ENCODE measurements around the gene IMPDH1.
A peak's percentile ranks its signal among the peaks of the same experiment; 100 is the strongest.
"Not testable (repeated sequence)": the region's sequence is repeated elsewhere in the genome, so short reads cannot be mapped to it uniquely, and the experiment has no call there.

Gene IMPDH1

DNA sequence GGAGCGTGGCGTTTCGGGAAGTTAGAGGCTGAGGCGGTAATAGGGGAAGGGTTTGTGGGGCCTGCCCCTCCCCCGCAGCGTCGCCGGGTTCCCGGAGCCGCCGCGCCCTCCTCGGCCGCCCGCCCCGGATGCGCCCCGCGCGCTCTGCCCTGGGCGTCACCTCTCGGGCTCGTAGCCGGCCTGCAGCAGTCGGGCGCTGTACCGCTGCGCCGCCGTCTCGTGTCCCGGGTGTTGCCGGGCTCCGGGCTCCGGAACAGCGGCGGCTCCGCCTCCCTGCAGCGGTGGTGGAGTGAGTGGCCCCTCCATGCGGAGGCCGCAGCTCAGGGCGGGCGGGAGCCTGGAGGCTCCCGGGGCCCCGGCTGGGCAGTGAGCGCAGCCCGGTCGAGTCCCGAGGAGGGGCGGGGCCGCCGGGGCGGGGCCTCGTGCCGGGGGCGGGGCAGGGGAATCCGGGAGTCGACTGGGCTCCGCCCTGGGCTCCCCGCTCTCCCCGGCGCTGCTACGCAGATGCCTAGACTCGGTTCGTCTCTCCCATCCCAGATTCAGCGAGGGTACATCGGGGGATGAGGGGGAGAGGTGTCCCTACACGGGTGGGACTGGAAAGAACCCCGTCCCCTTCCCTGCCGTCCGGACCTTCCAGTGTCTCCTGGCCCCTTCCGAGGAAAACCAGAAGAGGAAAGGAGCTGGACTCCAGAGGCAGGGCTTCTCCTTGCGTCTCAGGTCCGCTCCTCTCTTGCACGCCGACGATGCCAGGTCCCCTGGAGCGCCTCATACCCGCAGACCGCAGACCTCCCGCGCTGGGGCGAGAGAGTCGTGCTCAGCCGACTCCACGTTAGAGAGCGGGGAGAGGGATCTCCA lies at the start of gene IMPDH1:
Gene IMPDH1 (minus strand): TSS at position 387 of the 855 bp plus-strand sequence. CDS start 81 bp downstream, at position 306.
- Histone ChIP-seq H3F3A (ENCODE audit: low read depth) (peaks cover 6% of the 10 kb centered on the region; the same call in 1 of the 2 replicates), H3K4me3 (ENCODE audit: low read length, poor library complexity, severe bottlenecking) (peak within 1 kb of the TSS; percentile 82), H3K9me3 (ENCODE audit: insufficient read depth, low read depth, low read length) (no peaks in the 10 kb centered on the region), H3K9me2 (replicated peaks; ENCODE audit: low read depth, low read length) (no peaks in the 10 kb centered on the region), H3K27me3 (ENCODE audit: insufficient read depth, low read length, poor library complexity, severe bottlenecking) (no peaks in the 10 kb centered on the region), H3K9ac (ENCODE audit: low read depth, low read length, poor library complexity, severe bottlenecking) (peak within 1 kb of the TSS; percentile 53), H4K20me1 (ENCODE audit: insufficient read depth, low read length, poor library complexity, severe bottlenecking) (no peaks in the 10 kb centered on the region), H3K4me1 (ENCODE audit: insufficient read depth, low read length, poor library complexity, severe bottlenecking) (peaks cover 29% of the 10 kb centered on the region), H3K36me3 (ENCODE audit: insufficient read depth, low read length) (no peaks in the 10 kb centered on the region), H3K4me2 (ENCODE audit: low read depth, low read length, poor library complexity, severe bottlenecking) (peak within 1 kb of the TSS; percentile 93), H3K79me2 (ENCODE audit: insufficient read depth, low read length) (peaks cover 6% of the 10 kb centered on the region), H2AFZ (ENCODE audit: low read length) (peak within 1 kb of the TSS; percentile 94)
- TF ChIP-seq CTCF (conservative IDR thresholded peaks at IDR 0.05; ENCODE audit: low read length) = no peak
- no peak for TF ChIP-seq EZH2phosphoT487 (IDR thresholded peaks at IDR 0.05; ENCODE audit: borderline replicate concordance)

DNA sequence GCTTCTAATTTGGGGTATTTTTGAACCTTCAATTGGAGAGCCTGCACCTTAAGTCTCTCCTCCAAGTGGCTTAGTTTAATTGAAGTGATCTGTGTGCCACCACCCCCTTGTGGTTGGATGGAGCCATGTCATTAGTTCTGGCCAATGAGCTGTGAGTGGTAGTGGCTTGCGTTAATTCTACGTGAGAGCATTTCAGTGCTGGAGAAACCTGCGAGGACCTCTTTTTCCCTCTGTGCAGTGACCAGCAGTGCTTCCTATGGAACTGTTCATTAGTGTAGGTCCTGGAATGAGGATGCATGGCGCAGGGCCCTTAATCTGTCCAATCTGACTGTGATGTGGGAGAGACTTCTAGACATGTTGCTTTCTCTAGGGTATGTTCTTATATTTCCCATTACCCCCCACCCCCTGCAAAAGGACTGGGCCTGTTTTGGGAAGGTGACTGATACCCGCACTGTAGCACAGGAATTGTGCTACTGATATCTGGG lies 49.7 kb upstream of the IMPDH1 start:
- Histone ChIP-seq H4K20me1 (ENCODE audit: insufficient read depth, low read length, poor library complexity, severe bottlenecking) (peaks cover 39% of the 10 kb centered on the region), H3K9me2 (replicated peaks; ENCODE audit: low read depth, low read length) (no peaks in the 10 kb centered on the region), H3K4me3 (ENCODE audit: low read length, poor library complexity, severe bottlenecking) (peak overlapping the region; percentile 87), H3K9ac (ENCODE audit: low read depth, low read length, poor library complexity, severe bottlenecking) (peak overlapping the region; percentile 94), H3F3A (ENCODE audit: low read depth) (no peaks in the 10 kb centered on the region), H3K4me1 (ENCODE audit: insufficient read depth, low read length, poor library complexity, severe bottlenecking) (peaks cover 45% of the 10 kb centered on the region), H3K36me3 (ENCODE audit: insufficient read depth, low read length) (no peaks in the 10 kb centered on the region), H2AFZ (ENCODE audit: low read length) (no peak overlapping the region), H3K4me2 (ENCODE audit: low read depth, low read length, poor library complexity, severe bottlenecking) (peak overlapping the region; percentile 80), H3K79me2 (ENCODE audit: insufficient read depth, low read length) (peaks cover 68% of the 10 kb centered on the region), H3K9me3 (ENCODE audit: insufficient read depth, low read depth, low read length) (no peaks in the 10 kb centered on the region), H3K27me3 (ENCODE audit: insufficient read depth, low read length, poor library complexity, severe bottlenecking) (no peaks in the 10 kb centered on the region)
- TF ChIP-seq EZH2phosphoT487 (IDR thresholded peaks at IDR 0.05; ENCODE audit: borderline replicate concordance) = no peak
- TF ChIP-seq CTCF (conservative IDR thresholded peaks at IDR 0.05; ENCODE audit: low read length) = peak; percentile 90

DNA sequence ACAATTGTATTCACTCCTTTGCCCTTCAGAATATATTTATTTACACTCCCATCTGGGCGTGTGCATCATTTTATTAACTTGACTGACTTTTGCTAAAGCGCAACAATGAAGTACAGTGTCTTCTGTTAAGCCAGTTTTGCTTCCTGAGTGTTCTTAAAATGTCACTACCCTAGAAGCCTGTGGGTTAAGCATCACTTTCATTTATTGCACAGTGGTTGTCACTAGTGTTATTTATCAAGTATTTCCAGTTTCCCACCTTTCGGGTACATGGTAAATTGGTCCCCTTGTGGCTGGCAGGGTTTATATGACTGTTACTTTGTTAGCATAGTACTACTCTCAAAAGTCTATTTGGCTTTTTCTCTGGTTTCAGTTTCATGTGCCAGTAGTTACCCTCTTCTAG lies 49.2 kb upstream of the IMPDH1 start:
- H3K9me2 ChIP-seq (replicated peaks; ENCODE audit: low read depth, low read length) = no peaks in the 10 kb centered on the region
- H3K4me1 ChIP-seq (ENCODE audit: insufficient read depth, low read length, poor library complexity, severe bottlenecking) = peaks cover 49% of the 10 kb centered on the region
- H3F3A ChIP-seq (ENCODE audit: low read depth) = no peaks in the 10 kb centered on the region
- H3K79me2 ChIP-seq (ENCODE audit: insufficient read depth, low read length) = peaks cover 68% of the 10 kb centered on the region
- H3K27me3 ChIP-seq (ENCODE audit: insufficient read depth, low read length, poor library complexity, severe bottlenecking) = no peaks in the 10 kb centered on the region
- peaks cover 39% of the 10 kb centered on the region for H4K20me1 ChIP-seq (ENCODE audit: insufficient read depth, low read length, poor library complexity, severe bottlenecking)
- H3K9ac ChIP-seq (ENCODE audit: low read depth, low read length, poor library complexity, severe bottlenecking) = peak overlapping the region; percentile 94
- no peak for TF ChIP-seq CTCF (conservative IDR thresholded peaks at IDR 0.05; ENCODE audit: low read length)
- TF ChIP-seq EZH2phosphoT487 (IDR thresholded peaks at IDR 0.05; ENCODE audit: borderline replicate concordance) = no peak
- H3K4me3 ChIP-seq (ENCODE audit: low read length, poor library complexity, severe bottlenecking) = peak overlapping the region; percentile 87
- H2AFZ ChIP-seq (ENCODE audit: low read length) = no peak overlapping the region
- H3K36me3 ChIP-seq (ENCODE audit: insufficient read depth, low read length) = no peaks in the 10 kb centered on the region
- H3K9me3 ChIP-seq (ENCODE audit: insufficient read depth, low read depth, low read length) = no peaks in the 10 kb centered on the region
- H3K4me2 ChIP-seq (ENCODE audit: low read depth, low read length, poor library complexity, severe bottlenecking) = peak overlapping the region; percentile 80

GRCh38 chr7:128457385-128457784 lies 47.6 kb upstream of the IMPDH1 start:
- Histone ChIP-seq H3K4me3 (ENCODE audit: low read length, poor library complexity, severe bottlenecking) (peak overlapping the region; percentile 87), H3K4me1 (ENCODE audit: insufficient read depth, low read length, poor library complexity, severe bottlenecking) (peaks cover 52% of the 10 kb centered on the region), H3K9ac (ENCODE audit: low read depth, low read length, poor library complexity, severe bottlenecking) (peak overlapping the region; percentile 94), H3K79me2 (ENCODE audit: insufficient read depth, low read length) (peaks cover 64% of the 10 kb centered on the region), H3K4me2 (ENCODE audit: low read depth, low read length, poor library complexity, severe bottlenecking) (peak overlapping the region; percentile 80), H4K20me1 (ENCODE audit: insufficient read depth, low read length, poor library complexity, severe bottlenecking) (peaks cover 39% of the 10 kb centered on the region)
- not testable (repeated sequence) for H3K27me3 ChIP-seq (ENCODE audit: insufficient read depth, low read length, poor library complexity, severe bottlenecking); H2AFZ ChIP-seq (ENCODE audit: low read length); H3K36me3 ChIP-seq (ENCODE audit: insufficient read depth, low read length); H3F3A ChIP-seq (ENCODE audit: low read depth); H3K9me2 ChIP-seq (replicated peaks; ENCODE audit: low read depth, low read length); H3K9me3 ChIP-seq (ENCODE audit: insufficient read depth, low read depth, low read length)

Measured in Loucy (cell line).